Measurements from ENCODE around the gene NUCB1. TPM values are rescaled to one million over a fixed set of nuclear protein-coding genes. Genes with fewer than 3 reads are reported as not detected.

NUCB1 gene
- total RNA-seq, 1 experiment from 2014 or later: 153 TPM

DNA sequence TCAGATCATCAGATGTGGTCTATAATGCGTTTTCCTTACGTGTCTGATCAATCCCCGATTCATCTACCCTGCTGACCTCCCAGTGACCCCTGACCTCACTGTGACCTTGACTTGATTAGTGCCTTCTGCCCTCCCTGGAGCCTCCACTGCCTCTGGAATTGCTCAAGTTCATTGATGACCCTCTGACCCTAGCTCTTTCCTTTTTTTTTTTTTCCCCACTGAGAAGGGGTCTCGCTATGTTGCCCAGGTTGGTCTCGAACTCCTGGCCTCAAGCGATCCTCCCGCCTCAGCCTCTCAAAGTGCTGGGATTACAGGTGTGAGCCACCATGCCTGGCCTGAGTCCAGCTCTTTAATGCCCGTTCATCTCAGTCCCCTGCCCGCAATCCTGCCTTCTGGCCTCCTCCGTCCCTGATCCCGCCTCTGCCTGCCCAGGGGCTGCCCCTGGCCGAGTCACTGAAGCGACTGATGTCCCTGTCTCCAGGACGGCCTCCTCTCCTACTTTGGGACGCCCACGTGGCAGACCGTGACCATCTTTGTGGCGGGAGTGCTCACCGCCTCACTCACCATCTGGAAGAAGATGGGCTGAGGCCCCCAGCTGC lies 61.0 kb downstream of the NUCB1 start:
- TF ChIP-seq ESRRA (CRISPR knock-in tag; IDR thresholded peaks at IDR 0.05; ENCODE audit: borderline replicate concordance) (0 out of 2 replicates have a peak, but pooled peaks have one; percentile 3), ZNF121 (CRISPR knock-in tag; IDR thresholded peaks at IDR 0.05) (peak; percentile 94), FOXP1 (CRISPR knock-in tag; IDR thresholded peaks at IDR 0.05; ENCODE audit: borderline replicate concordance) (0 out of 2 replicates have a peak, but pooled peaks have one; percentile 5)
- TF ChIP-seq, protein P1, sequence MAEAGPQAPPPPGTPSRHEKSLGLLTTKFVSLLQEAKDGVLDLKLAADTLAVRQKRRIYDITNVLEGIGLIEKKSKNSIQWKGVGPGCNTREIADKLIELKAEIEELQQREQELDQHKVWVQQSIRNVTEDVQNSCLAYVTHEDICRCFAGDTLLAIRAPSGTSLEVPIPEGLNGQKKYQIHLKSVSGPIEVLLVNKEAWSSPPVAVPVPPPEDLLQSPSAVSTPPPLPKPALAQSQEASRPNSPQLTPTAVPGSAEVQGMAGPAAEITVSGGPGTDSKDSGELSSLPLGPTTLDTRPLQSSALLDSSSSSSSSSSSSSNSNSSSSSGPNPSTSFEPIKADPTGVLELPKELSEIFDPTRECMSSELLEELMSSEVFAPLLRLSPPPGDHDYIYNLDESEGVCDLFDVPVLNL (CRISPR knock-in tag; IDR thresholded peaks at IDR 0.05; ENCODE audit: borderline replicate concordance, low read depth): no peak
- H3K4me3 Mint-ChIP-seq: no peak overlapping the region
- peaks cover 39% of the 10 kb centered on the region for H3K36me3 Mint-ChIP-seq
- H3K27ac Mint-ChIP-seq: peak overlapping the region; percentile 53; the same call in 1 of the 2 replicates
- H3K9me3 Mint-ChIP-seq: no peaks in the 10 kb centered on the region
- POLR2A ChIA-PET: interaction anchor here (0.5 to 0.6 kb wide), 2 partner anchors 88 to 344 kb away, joined by 3 read pairs; no protein-coding TSS in a partner anchor
- no peaks in the 10 kb centered on the region for H3K27me3 Mint-ChIP-seq (ENCODE audit: low read depth)
- CTCF ChIA-PET: interaction anchor here (1.4 to 2.3 kb wide), 3 partner anchors 9 to 32 kb away, joined by 4 to 14 read pairs (median 10); partner anchors contain the start of genes GYS1 and RUVBL2
- peaks cover 31% of the 10 kb centered on the region for H3K4me1 Mint-ChIP-seq
- DNase-seq (ENCODE audit: low spot score): no peak
- ATAC-seq: no peak

DNA sequence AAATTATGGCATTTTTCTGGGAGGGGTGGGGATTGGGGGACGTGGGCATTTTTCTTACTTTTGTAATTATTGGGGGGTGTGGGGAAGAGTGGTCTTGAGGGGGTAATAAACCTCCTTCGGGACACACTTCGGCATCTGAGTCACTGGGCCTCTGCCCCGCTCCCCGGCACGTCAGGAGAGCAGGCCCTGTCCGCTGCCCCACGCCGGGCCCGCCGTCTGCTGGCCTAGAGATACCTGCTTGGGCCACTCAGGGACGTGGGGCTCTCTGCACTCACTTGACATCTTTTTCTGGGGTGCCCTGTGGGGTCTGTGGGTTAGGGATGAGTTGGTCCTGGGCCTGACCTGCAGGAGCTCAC lies 61.5 kb downstream of the NUCB1 start:
- ChIA-PET CTCF (interaction anchor here (0.7 to 2.3 kb wide), 5 partner anchors 9 to 38 kb away, joined by 3 to 14 read pairs (median 4); partner anchors contain the start of genes DHDH, GYS1 and RUVBL2), POLR2A (no interaction called here)
- peaks cover 4% of the 10 kb centered on the region for H3K9me3 Mint-ChIP-seq
- H3K4me1 Mint-ChIP-seq: peaks cover 33% of the 10 kb centered on the region
- H3K4me3 Mint-ChIP-seq: no peak overlapping the region
- ATAC-seq (no peak), DNase-seq (ENCODE audit: low spot score) (no peak)
- peaks cover 41% of the 10 kb centered on the region for H3K36me3 Mint-ChIP-seq
- no peaks in the 10 kb centered on the region for H3K27me3 Mint-ChIP-seq (ENCODE audit: low read depth)
- TF ChIP-seq, protein P2, sequence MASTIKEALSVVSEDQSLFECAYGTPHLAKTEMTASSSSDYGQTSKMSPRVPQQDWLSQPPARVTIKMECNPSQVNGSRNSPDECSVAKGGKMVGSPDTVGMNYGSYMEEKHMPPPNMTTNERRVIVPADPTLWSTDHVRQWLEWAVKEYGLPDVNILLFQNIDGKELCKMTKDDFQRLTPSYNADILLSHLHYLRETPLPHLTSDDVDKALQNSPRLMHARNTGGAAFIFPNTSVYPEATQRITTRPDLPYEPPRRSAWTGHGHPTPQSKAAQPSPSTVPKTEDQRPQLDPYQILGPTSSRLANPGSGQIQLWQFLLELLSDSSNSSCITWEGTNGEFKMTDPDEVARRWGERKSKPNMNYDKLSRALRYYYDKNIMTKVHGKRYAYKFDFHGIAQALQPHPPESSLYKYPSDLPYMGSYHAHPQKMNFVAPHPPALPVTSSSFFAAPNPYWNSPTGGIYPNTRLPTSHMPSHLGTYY (CRISPR knock-in tag; IDR thresholded peaks at IDR 0.05): no peak
- 0 out of 2 replicates have a peak, but pooled peaks have one; percentile 31 for TF ChIP-seq ETV6 (CRISPR knock-in tag; IDR thresholded peaks at IDR 0.05)
- TF ChIP-seq, protein P3, sequence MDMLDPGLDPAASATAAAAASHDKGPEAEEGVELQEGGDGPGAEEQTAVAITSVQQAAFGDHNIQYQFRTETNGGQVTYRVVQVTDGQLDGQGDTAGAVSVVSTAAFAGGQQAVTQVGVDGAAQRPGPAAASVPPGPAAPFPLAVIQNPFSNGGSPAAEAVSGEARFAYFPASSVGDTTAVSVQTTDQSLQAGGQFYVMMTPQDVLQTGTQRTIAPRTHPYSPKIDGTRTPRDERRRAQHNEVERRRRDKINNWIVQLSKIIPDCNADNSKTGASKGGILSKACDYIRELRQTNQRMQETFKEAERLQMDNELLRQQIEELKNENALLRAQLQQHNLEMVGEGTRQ (CRISPR knock-in tag; IDR thresholded peaks at IDR 0.05): peak; percentile 19; the same call in 1 of the 2 replicates
- no peak for TF ChIP-seq NFATC4 (CRISPR knock-in tag; IDR thresholded peaks at IDR 0.05)
- peak overlapping the region; percentile 89 for H3K27ac Mint-ChIP-seq

DNA sequence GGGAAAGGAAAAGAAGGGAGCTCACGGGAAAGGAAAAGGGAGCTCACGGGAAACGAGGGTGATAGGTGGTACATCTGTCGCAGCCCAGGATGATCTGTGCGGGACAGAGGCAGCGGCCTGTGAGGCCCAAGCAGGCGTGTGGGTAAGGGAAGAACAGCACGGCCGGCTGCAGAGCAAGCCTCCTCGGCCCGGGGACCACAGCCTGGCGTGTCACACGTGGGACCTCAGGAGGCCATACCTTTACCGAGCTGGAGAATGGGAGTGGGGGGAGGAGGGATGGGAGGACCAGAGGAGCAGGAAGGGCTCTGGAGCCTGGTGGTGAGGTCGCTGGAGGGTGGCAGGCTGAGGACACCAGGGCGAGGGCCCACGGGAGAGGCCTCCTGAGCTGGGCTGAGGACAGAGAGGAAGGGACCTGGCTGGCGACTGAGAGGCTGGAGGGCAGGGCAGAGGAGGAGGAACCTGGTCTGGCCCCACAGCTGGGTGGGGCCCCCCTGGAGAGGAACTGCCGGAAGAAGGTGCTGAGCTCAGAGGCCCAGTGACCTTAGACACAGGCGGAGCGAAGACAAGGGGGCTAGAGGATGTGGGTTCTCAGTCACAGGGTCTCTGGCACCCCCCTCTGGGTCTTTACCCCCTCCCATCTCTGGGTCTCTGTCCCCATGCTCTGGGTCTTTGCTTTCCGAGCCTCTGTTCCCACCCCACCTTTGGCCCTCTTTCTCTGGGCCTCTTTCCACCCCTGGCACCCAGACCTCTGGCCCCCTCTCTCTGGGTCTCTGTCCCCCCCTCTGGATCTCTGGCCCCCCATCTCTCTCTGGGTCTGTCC lies 62.1 kb downstream of the NUCB1 start:
- H3K27ac Mint-ChIP-seq: peak overlapping the region; percentile 89
- H3K4me1 Mint-ChIP-seq: peaks cover 33% of the 10 kb centered on the region
- peaks cover 4% of the 10 kb centered on the region for H3K9me3 Mint-ChIP-seq
- ChIA-PET CTCF (interaction anchor here (0.7 to 2.3 kb wide), 6 partner anchors 8 to 166 kb away, joined by 3 to 14 read pairs (median 4); partner anchors contain the start of genes DHDH, GYS1 and RUVBL2), POLR2A (no interaction called here)
- TF ChIP-seq ZNF423 (CRISPR knock-in tag; IDR thresholded peaks at IDR 0.05) (peak; percentile 71), NR3C1 (CRISPR knock-in tag; conservative IDR thresholded peaks at IDR 0.05; ENCODE audit: low read depth) (no peak), GABPB1 (CRISPR knock-in tag; IDR thresholded peaks at IDR 0.05) (peak; percentile 66), TEAD1 (CRISPR knock-in tag; IDR thresholded peaks at IDR 0.05) (0 out of 2 replicates have a peak, but pooled peaks have one; percentile 28), ZNF121 (CRISPR knock-in tag; IDR thresholded peaks at IDR 0.05) (0 out of 2 replicates have a peak, but pooled peaks have one; percentile 55), ZNF396 (CRISPR knock-in tag; IDR thresholded peaks at IDR 0.05; ENCODE audit: borderline replicate concordance) (no peak), ZNF263 (CRISPR knock-in tag; IDR thresholded peaks at IDR 0.05; ENCODE audit: low read depth) (peak; percentile 97), FOXP1 (CRISPR knock-in tag; IDR thresholded peaks at IDR 0.05; ENCODE audit: borderline replicate concordance) (no peak; the same call in 1 of the 2 replicates)
- TF ChIP-seq, protein P4, sequence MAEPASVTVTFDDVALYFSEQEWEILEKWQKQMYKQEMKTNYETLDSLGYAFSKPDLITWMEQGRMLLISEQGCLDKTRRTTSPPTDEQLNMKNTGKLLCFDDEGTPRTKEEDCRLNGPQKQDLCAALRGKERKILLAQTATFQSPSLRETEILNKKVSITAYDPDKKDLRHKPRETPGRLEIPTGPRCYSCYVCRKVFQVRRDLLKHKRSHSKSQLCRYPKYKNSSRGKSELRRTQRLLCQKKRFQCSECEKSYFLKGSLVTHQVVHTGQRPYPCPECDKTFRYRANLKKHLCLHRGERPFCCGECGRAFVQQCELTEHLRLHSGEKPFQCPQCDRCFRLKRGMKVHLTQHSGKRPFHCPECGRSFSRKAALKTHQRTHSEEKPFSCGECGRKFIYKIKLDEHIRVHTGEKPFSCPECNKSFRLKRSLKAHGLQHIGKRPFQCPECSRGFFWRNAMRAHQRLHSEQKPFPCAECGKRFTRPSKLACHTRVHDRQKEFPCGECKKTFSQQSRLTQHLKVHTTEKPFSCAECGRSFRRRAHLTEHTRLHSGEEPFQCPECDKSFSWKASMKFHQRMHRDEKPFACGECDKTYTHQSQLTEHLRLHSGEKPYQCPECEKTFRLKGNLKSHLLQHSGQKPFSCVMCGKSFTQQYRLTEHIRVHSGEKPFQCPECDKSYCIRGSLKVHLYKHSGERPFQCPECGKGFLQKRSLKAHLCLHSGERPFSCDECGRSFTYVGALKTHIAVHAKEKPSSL (CRISPR knock-in tag; conservative IDR thresholded peaks at IDR 0.05): 0 out of 2 replicates have a peak, but pooled peaks have one; percentile 45
- TF ChIP-seq, protein P5, sequence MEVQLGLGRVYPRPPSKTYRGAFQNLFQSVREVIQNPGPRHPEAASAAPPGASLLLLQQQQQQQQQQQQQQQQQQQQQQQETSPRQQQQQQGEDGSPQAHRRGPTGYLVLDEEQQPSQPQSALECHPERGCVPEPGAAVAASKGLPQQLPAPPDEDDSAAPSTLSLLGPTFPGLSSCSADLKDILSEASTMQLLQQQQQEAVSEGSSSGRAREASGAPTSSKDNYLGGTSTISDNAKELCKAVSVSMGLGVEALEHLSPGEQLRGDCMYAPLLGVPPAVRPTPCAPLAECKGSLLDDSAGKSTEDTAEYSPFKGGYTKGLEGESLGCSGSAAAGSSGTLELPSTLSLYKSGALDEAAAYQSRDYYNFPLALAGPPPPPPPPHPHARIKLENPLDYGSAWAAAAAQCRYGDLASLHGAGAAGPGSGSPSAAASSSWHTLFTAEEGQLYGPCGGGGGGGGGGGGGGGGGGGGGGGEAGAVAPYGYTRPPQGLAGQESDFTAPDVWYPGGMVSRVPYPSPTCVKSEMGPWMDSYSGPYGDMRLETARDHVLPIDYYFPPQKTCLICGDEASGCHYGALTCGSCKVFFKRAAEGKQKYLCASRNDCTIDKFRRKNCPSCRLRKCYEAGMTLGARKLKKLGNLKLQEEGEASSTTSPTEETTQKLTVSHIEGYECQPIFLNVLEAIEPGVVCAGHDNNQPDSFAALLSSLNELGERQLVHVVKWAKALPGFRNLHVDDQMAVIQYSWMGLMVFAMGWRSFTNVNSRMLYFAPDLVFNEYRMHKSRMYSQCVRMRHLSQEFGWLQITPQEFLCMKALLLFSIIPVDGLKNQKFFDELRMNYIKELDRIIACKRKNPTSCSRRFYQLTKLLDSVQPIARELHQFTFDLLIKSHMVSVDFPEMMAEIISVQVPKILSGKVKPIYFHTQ (CRISPR knock-in tag; IDR thresholded peaks at IDR 0.05): peak; percentile 50; the same call in 1 of the 2 replicates
- no peak for ATAC-seq
- H3K36me3 Mint-ChIP-seq: peaks cover 41% of the 10 kb centered on the region
- H3K27me3 Mint-ChIP-seq (ENCODE audit: low read depth): no peaks in the 10 kb centered on the region
- DNase-seq (ENCODE audit: low spot score): no peak
- H3K4me3 Mint-ChIP-seq: no peak overlapping the region

All from WTC11 (cell line).